ENCODE results near the gene TMEM132C.
"Not testable (repeated sequence)": the region's sequence is repeated elsewhere in the genome, so short reads cannot be mapped to it uniquely, and the experiment has no call there.

TMEM132C gene

DNA sequence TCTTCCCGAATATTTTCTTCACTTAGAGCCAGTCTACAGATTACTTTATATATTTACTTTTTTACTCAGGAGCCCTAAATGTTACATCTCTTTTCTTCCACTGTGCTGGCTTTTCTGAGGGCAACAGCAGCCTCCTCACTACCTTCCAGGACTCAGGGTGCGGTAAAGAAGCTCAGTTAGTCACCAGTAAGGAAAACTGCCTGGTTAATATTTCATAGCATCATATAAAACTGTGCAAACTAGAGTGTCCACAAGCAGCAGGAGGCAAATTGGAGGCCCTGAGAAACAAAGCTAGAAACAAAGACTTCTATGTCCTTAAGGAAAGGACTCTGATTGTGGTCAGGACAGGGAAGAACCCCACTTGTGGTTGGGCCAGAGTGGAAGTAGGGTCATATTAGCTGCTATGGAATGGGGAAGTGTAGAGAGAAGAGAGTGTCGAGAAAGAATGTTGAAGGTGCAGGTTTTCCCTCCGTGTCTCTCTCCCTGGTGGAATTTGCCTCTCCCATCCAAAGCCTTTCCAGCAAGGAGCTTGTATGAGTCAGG lies 336.7 kb downstream of the TMEM132C start:
- no peaks in the 10 kb centered on the region for H3K9me3 Mint-ChIP-seq
- H3K27ac Mint-ChIP-seq: no peak overlapping the region
- H3K4me3 Mint-ChIP-seq: no peak overlapping the region
- H3K4me1 Mint-ChIP-seq: peaks cover 37% of the 10 kb centered on the region
- H3K27me3 Mint-ChIP-seq (ENCODE audit: low read depth): no peaks in the 10 kb centered on the region
- no peaks in the 10 kb centered on the region for H3K36me3 Mint-ChIP-seq (ENCODE audit: low read depth)
- TF ChIP-seq, protein P1, sequence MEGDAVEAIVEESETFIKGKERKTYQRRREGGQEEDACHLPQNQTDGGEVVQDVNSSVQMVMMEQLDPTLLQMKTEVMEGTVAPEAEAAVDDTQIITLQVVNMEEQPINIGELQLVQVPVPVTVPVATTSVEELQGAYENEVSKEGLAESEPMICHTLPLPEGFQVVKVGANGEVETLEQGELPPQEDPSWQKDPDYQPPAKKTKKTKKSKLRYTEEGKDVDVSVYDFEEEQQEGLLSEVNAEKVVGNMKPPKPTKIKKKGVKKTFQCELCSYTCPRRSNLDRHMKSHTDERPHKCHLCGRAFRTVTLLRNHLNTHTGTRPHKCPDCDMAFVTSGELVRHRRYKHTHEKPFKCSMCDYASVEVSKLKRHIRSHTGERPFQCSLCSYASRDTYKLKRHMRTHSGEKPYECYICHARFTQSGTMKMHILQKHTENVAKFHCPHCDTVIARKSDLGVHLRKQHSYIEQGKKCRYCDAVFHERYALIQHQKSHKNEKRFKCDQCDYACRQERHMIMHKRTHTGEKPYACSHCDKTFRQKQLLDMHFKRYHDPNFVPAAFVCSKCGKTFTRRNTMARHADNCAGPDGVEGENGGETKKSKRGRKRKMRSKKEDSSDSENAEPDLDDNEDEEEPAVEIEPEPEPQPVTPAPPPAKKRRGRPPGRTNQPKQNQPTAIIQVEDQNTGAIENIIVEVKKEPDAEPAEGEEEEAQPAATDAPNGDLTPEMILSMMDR (IDR thresholded peaks at IDR 0.05; ENCODE audit: unreplicated experiment in 3 of 3): no peak

DNA sequence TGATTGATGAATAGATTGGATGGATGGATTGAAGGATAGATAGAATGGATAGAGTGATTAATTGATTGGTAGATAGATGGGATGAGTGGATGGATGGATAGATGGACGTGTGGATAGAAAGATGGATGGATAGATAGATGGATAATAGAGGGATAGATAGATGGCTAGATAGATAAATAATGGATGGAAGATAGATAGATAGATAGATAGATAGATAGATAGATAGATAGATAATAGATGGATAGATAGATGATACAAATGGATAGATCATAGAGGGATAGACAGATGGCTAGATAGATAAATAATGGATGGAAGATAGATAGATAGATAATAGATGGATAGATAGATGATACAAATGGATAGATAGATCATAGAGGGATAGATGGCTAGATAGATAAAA lies 337.2 kb downstream of the TMEM132C start:
- not testable (repeated sequence) for H3K27ac Mint-ChIP-seq; H3K4me3 Mint-ChIP-seq; H3K36me3 Mint-ChIP-seq (ENCODE audit: low read depth); H3K9me3 Mint-ChIP-seq; H3K27me3 Mint-ChIP-seq (ENCODE audit: low read depth)
- H3K4me1 Mint-ChIP-seq: peaks cover 35% of the 10 kb centered on the region

DNA sequence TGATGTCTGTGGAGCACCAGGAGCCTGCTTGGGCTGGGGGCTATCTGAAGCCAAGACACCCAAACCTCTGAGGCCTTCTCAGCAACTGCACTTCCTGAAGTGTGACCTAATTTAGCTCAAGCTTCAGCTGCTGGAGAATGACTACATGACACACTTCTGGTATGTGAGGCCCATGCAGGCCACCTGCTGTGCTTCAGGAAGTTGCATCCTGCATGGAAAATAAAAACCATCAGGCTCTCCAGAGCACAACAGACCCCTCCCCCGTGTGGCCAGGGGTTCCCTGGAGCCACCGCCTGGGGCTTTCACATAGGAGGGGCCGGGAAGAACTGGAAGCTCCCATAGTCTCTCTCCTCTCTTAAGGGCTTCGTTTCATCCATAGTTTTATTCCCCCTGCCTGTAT lies 339.1 kb downstream of the TMEM132C start:
- Mint-ChIP-seq H3K27me3 (ENCODE audit: low read depth) (peaks cover 5% of the 10 kb centered on the region), H3K36me3 (ENCODE audit: low read depth) (no peaks in the 10 kb centered on the region), H3K27ac (no peak overlapping the region), H3K9me3 (no peaks in the 10 kb centered on the region), H3K4me1 (peaks cover 21% of the 10 kb centered on the region), H3K4me3 (no peak overlapping the region)
- TF ChIP-seq, protein P1 (IDR thresholded peaks at IDR 0.05; ENCODE audit: unreplicated experiment in 3 of 3): no peak

GRCh38 chr12:128606538-128606937 lies 339.6 kb downstream of the TMEM132C start:
- TF ChIP-seq, protein P1 (IDR thresholded peaks at IDR 0.05; ENCODE audit: unreplicated experiment in 3 of 3): no peak
- Mint-ChIP-seq H3K36me3 (ENCODE audit: low read depth) (no peaks in the 10 kb centered on the region), H3K27me3 (ENCODE audit: low read depth) (peaks cover 9% of the 10 kb centered on the region), H3K9me3 (no peaks in the 10 kb centered on the region), H3K4me3 (no peak overlapping the region), H3K27ac (no peak overlapping the region), H3K4me1 (peaks cover 16% of the 10 kb centered on the region)

GRCh38 chr12:128606970-128607369 lies 340.0 kb downstream of the TMEM132C start:
- Mint-ChIP-seq H3K4me1 (peaks cover 16% of the 10 kb centered on the region), H3K27me3 (ENCODE audit: low read depth) (peaks cover 9% of the 10 kb centered on the region), H3K9me3 (no peaks in the 10 kb centered on the region), H3K36me3 (ENCODE audit: low read depth) (no peaks in the 10 kb centered on the region), H3K4me3 (no peak overlapping the region), H3K27ac (no peak overlapping the region)
- TF ChIP-seq, protein P1 (IDR thresholded peaks at IDR 0.05; ENCODE audit: unreplicated experiment in 3 of 3): no peak

GRCh38 chr12:128607641-128608040 lies 340.7 kb downstream of the TMEM132C start:
- H3K27ac Mint-ChIP-seq: no peak overlapping the region
- H3K4me1 Mint-ChIP-seq: peaks cover 20% of the 10 kb centered on the region
- H3K9me3 Mint-ChIP-seq: no peaks in the 10 kb centered on the region
- H3K27me3 Mint-ChIP-seq (ENCODE audit: low read depth): peaks cover 12% of the 10 kb centered on the region
- no peaks in the 10 kb centered on the region for H3K36me3 Mint-ChIP-seq (ENCODE audit: low read depth)
- TF ChIP-seq, protein P1 (IDR thresholded peaks at IDR 0.05; ENCODE audit: unreplicated experiment in 3 of 3): no peak
- H3K4me3 Mint-ChIP-seq: no peak overlapping the region

All from nephron (organoid).